ENCODE results near the gene GRID1.

The GRID1 gene

GRCh38 chr10:85614981-85615380 is 751.6 kb downstream of the GRID1 start:
- H3K27ac ChIP-seq (ENCODE audit: poor library complexity, severe bottlenecking): no peak overlapping the region
- no peaks in the 10 kb centered on the region for H3K36me3 ChIP-seq (ENCODE audit: low read depth)
- H3K9me3 ChIP-seq (ENCODE audit: severe bottlenecking): no peaks in the 10 kb centered on the region
- TF ChIP-seq CTCF (IDR thresholded peaks at IDR 0.05; ENCODE audit: poor library complexity, severe bottlenecking): no peak
- H3K27me3 ChIP-seq (ENCODE audit: insufficient read depth, poor library complexity, severe bottlenecking): no peaks in the 10 kb centered on the region
- H3K4me3 ChIP-seq (ENCODE audit: severe bottlenecking): no peak overlapping the region
- no peak for ATAC-seq (ENCODE audit: low read depth)
- no peak for DNase-seq (ENCODE audit: low spot score)
- H3K4me1 ChIP-seq (ENCODE audit: insufficient read depth, poor library complexity, severe bottlenecking): no peaks in the 10 kb centered on the region

- Histone ChIP-seq H3K4me1 (ENCODE audit: insufficient read depth, poor library complexity, severe bottlenecking) (no peaks in the 10 kb centered on the region), H3K9me3 (ENCODE audit: severe bottlenecking) (no peaks in the 10 kb centered on the region), H3K4me3 (ENCODE audit: severe bottlenecking) (no peak overlapping the region), H3K27ac (ENCODE audit: poor library complexity, severe bottlenecking) (no peak overlapping the region), H3K27me3 (ENCODE audit: insufficient read depth, poor library complexity, severe bottlenecking) (no peaks in the 10 kb centered on the region), H3K36me3 (ENCODE audit: low read depth) (no peaks in the 10 kb centered on the region)
- TF ChIP-seq CTCF (IDR thresholded peaks at IDR 0.05; ENCODE audit: poor library complexity, severe bottlenecking): no peak
- DNase-seq (ENCODE audit: low spot score) (no peak), ATAC-seq (ENCODE audit: low read depth) (no peak)
Observed at GRCh38 chr10:85614566-85614965, 752.0 kb downstream of the GRID1 start.

- H3K4me3 ChIP-seq (ENCODE audit: severe bottlenecking): no peak overlapping the region
- DNase-seq (ENCODE audit: low spot score) (no peak), ATAC-seq (ENCODE audit: low read depth) (no peak)
- H3K4me1 ChIP-seq (ENCODE audit: insufficient read depth, poor library complexity, severe bottlenecking): no peaks in the 10 kb centered on the region
- H3K27ac ChIP-seq (ENCODE audit: poor library complexity, severe bottlenecking): no peak overlapping the region
- no peak for TF ChIP-seq CTCF (IDR thresholded peaks at IDR 0.05; ENCODE audit: poor library complexity, severe bottlenecking)
- no peaks in the 10 kb centered on the region for H3K36me3 ChIP-seq (ENCODE audit: low read depth)
- no peaks in the 10 kb centered on the region for H3K9me3 ChIP-seq (ENCODE audit: severe bottlenecking)
- H3K27me3 ChIP-seq (ENCODE audit: insufficient read depth, poor library complexity, severe bottlenecking): no peaks in the 10 kb centered on the region
Observed at GRCh38 chr10:85613391-85613790, 753.2 kb downstream of the GRID1 start.

- peak; percentile 36; the same call in 1 of the 3 replicates for ATAC-seq (ENCODE audit: low read depth)
- no peak overlapping the region for H3K4me3 ChIP-seq (ENCODE audit: severe bottlenecking)
- peak; percentile 14 for TF ChIP-seq CTCF (IDR thresholded peaks at IDR 0.05; ENCODE audit: poor library complexity, severe bottlenecking)
Observed at GRCh38 chr10:85612833-85613232, 753.8 kb downstream of the GRID1 start.

GRCh38 chr10:85612378-85612775 is 754.2 kb downstream of the GRID1 start:
- Histone ChIP-seq H3K4me3 (ENCODE audit: severe bottlenecking) (no peak overlapping the region), H3K36me3 (ENCODE audit: low read depth) (no peaks in the 10 kb centered on the region), H3K27ac (ENCODE audit: poor library complexity, severe bottlenecking) (no peak overlapping the region), H3K9me3 (ENCODE audit: severe bottlenecking) (no peaks in the 10 kb centered on the region), H3K4me1 (ENCODE audit: insufficient read depth, poor library complexity, severe bottlenecking) (no peaks in the 10 kb centered on the region), H3K27me3 (ENCODE audit: insufficient read depth, poor library complexity, severe bottlenecking) (no peaks in the 10 kb centered on the region)
- DNase-seq (ENCODE audit: low spot score): no peak
- ATAC-seq (ENCODE audit: low read depth): no peak
- TF ChIP-seq CTCF (IDR thresholded peaks at IDR 0.05; ENCODE audit: poor library complexity, severe bottlenecking): no peak

More at GRCh38 chr10:85612833-85613232, 753.8 kb downstream of the GRID1 start:
- no peaks in the 10 kb centered on the region for H3K9me3 ChIP-seq (ENCODE audit: severe bottlenecking)
- H3K27ac ChIP-seq (ENCODE audit: poor library complexity, severe bottlenecking): no peak overlapping the region
- DNase-seq (ENCODE audit: low spot score): no peak
- H3K27me3 ChIP-seq (ENCODE audit: insufficient read depth, poor library complexity, severe bottlenecking): no peaks in the 10 kb centered on the region
- H3K4me1 ChIP-seq (ENCODE audit: insufficient read depth, poor library complexity, severe bottlenecking): no peaks in the 10 kb centered on the region
- no peaks in the 10 kb centered on the region for H3K36me3 ChIP-seq (ENCODE audit: low read depth)
